GM18517 (cell line): ENCODE data around the gene TPST1.
"Not testable (repeated sequence)": the region's sequence is repeated elsewhere in the genome, so short reads cannot be mapped to it uniquely, and the experiment has no call there.

Source experiments
- ATAC-seq: cut with Tn5 transposase; IDR thresholded peaks from one replicate; pipeline ENCODE4 v1.9.1; 2021; ENCODE audit warnings: mild to moderate bottlenecking, moderate library complexity; ENCODE audit not compliant: unreplicated experiment

The TPST1 gene

DNA sequence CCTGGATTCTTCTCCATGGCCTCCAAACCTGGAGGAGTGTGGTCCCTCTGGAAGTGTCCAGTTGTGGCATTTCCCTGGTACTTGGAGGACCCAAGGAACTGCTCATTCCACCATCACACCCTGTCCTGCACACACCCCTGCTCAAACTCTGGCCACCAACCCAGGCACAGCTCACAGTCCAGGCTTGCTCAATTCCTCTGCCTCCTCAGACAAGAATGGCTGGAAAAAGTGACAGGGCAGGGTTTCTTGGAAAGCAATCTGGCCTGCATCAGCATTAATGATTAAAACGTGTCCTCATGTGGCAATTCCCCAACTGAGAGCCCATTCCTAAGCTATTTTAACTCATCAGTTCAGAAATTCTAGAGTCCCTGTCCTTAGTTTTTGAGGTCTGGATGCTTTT lies 17.2 kb upstream of the TPST1 start:
- ATAC-seq: no peak

DNA sequence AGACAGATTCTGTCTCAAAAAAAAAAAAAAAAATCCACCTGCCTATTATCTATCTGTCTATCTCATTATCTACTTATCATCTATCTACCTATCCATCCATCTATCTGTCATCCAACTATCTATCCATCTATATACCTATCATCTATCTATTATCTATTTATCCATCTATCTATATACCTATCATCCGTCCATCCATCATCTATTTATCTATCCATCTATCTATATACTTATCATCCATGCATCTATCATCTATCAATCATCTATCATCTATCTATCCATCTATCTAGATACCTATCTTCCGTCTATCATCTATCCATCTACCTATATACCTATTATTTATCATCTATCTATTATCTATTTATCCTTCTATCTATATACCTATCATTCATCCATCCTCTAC lies 16.5 kb upstream of the TPST1 start:
- ATAC-seq: no peak

DNA sequence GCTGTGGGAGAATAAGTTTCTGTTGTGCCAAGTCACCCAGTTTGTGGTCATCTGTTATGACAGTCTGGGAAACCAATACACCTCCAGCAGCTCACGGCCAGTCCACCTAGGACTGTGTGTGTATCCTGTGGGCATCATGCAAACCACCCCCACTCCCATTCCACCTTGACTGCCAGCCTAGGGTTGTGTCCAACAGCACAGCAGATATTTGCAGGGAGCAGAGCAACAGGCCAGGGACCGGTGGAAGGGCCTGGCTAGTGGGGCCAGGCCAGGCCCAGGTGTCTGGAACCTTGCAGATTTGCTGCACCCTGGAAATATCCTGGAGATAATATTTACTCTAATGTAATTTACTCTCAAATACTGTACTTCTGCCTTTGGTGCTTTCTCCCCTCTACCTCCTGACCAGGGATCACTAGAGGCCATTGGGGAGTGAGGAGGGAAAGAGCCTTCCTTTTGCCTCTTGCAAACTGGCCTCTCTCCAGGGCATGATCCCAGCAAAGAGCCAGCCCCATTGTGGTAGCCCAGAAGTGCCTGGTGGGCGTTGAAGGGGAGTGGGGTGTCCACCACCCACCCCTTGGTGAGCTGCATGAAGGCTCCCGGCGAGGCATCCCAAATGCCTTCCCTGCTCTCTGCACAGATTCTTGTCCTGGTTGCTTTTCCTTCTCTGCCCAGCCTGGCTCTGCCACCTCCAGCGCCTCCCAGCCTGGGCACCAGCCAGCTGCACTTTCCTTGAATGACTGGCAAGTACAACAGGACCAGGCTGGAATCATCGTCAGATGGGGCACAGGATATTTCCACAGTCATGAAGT lies 15.2 kb upstream of the TPST1 start:
- no peak for ATAC-seq

DNA sequence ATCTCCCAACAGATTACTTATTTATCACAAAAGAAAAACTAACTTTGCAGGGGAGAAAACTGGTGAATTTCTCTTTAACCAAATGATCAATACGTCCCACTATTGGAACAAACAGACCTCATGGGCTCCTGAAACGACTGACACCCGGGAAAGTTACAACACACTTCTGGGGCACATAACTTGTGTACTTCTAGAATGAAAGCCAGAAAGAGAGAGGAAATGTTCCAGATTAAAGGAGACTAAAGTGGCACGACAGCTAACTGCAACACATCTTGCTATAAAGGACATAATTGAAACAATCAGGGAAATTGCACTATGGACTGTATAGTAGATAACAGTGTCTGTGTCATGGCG lies 14.7 kb upstream of the TPST1 start:
- no peak for ATAC-seq

DNA sequence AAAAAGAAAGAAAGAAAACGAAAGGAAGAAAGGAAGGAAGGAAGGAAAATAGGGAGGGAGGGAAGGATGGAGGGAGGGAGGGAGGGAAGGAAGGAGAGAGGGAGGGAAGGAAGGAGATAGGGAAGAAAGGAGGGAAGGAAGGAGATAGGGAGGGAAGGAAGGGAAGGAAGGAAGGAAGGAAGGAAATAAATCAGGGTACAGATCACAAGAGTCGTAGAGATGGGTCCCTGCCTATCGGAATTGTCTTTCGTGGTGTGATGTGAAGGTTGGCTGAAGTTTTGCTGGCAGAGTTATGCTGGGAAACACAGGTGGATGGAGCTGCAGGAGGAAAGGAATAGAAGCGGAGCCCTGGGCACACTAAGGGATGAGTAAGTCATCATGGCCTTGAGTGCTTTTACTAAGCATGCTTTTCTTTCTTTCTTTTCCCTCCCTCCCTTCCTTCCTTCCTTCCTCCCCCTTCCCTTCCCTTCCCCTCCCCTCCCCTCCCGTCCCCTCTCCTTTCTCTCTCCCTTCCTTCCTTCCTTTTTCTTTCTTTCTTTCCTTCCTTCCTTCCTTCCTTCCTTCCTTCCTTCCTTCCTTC lies 11.9 kb upstream of the TPST1 start:
- ATAC-seq: no peak

DNA sequence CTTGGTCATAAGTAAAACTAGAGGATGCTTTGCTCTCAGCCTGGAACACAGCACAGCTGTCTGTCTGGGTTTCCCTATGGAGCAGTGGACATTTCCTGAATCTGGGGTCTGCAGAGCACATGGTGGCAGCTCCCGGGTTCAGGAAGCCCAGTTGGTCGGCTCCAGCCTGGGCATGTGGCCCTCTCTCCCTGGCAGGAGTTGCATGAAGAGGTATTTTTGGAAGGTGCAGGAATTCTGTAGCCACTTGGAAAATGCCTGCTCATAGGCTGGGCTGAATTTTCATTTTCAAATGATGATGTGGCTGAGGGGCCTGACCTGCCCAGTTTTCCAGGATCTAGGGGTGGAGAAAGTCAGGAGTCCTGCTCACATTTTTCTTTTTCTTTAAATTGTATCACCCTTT lies 6.7 kb upstream of the TPST1 start:
- ATAC-seq: no peak

DNA sequence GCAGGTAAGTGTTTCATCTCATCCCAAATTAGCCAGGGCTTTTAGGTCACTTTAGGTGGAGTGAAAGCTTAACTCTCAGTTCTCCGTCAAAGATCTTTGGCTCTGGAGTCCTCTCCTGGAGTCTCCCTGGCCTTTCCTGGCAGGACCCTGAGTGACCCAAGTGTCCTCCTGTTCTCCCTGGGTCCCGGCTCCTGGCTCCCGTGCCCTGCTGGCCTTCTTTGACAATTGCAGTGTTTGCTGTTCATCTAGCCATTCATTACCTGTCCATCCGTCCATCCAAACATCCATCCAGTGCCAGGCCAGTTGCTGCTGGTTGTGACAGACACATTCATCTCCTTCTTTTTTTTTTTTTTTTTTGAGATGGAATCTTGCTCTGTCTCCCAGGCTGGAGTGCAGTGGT lies 6.2 kb upstream of the TPST1 start:
- ATAC-seq: no peak

DNA sequence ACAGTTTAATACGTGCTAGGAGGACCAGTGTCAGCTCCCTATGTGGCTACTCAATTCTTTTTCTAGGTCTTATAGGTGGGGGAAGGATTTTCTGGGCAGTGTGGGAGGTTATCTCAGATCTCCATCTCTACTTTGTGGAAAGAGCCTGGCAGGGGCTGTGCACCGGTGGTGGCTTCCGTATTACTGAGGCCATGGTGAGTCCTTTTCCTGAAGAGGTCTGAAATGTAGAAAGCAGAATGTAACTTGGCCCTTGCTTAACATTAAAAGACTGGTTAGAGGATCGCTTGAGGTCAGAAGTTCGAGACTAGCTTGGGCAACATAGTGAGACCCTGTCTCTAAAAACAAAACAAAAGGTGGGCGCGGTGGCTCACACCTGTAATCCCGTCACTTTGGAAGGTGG lies 2.7 kb upstream of the TPST1 start:
- ATAC-seq: no peak

DNA sequence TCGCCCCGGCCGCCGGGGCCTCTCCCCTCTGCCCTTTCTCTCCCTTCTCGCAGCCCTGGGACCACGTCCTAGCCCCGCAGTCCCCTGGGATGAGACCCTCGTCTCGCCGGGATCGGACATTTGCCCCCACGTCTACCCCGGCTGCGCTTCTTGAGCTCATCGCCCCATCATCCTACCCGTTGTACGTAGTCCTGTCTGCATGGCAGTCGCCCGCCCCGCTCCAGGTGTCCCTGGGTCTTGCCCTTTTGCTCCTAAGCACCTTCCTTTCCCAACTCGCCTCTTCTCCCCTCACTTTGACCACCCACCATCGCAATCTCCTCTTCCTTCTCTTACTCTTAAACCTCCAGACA lies 582 bp downstream of the TPST1 start:
- ATAC-seq: no peak

DNA sequence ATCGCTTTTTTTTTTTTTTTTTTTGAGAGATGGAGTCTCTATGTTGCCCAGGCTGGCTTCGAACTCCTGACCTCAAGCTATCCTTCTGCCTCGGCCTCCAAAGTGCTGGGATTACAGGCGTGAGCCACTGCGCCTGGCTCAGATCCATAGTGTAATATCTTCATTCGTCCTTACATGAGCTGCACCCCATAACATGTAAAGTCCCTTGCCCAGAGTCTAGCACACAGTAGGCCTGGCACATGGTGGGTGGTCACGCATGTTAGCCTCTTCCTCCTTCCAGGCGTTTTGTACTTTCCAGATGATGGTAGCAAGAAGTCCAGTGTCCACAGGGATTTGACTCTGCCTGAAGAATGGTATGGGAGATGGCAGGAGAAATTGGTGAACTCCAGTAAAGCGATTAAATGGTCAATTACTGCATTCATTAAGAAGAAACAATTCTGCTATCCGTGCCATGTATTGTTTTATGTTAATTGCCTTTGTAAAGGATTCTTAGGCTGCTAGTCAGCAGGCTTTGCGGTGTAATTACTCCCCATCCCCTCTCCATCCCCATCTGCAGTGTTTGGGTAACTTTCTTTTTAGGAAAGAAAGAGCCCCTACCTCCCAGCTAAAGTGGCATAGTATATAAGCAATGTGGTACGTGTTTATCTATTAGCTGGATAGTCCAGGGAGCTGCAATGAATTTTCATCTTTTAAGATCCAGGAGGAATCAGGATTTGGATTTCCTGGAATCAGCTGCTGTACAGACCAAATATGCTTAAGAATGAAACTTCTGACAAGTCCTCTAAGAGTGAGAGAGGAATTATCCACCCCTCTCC lies 1.2 kb downstream of the TPST1 start:
- no peak for ATAC-seq

DNA sequence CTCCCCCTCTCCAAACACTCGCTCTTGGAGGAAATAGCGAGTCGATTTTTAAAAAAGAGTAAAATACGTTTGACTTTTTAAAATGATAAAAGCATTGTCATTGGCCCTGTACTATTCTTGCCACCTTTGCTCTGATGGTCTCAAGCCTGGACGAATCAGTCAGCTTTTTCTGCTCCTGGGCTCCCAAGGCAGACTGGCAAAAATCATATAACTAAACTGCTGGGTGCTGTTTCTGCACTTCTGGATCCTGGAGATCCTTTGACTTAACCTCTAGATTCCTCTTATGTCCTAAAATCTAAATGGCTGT lies 1.8 kb downstream of the TPST1 start:
- no peak for ATAC-seq

DNA sequence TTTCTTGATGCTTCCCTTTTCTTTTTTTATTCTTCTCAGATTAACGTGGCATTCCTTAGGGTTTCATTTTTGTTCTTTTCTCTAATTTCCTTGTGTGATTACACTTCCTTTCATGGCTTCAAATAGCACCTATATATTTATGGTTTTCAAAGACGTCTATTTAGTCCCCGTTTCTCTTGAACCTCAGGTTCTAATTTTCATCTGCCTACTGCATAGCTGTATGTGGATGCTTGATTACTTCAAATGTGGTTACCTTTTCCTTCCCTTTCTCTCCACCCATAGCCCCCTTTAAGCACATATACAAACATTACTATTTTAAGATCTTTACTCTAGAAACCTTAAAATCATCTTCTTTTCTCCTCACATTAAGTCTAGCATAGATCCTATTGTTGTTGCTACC lies 2.4 kb downstream of the TPST1 start:
- ATAC-seq: no peak

DNA sequence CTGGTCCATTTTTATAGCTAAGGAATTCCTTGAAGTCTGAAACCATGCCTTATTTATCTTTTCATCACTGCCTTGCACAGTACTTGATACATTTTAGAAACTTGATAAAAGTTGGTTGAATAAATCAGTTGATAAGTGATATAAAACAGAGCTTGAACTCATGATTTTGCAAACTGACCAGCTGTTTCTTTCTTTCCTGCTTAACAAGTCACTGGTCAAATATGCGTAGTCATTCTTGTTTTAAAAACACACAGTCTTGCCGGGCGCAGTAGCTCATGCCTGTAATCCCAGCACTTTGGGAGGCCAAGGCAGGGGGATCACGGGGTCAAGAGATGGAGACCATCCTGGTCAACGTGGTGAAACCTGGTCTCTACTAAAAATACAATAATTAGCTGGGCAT lies 6.3 kb downstream of the TPST1 start:
- no peak for ATAC-seq

DNA sequence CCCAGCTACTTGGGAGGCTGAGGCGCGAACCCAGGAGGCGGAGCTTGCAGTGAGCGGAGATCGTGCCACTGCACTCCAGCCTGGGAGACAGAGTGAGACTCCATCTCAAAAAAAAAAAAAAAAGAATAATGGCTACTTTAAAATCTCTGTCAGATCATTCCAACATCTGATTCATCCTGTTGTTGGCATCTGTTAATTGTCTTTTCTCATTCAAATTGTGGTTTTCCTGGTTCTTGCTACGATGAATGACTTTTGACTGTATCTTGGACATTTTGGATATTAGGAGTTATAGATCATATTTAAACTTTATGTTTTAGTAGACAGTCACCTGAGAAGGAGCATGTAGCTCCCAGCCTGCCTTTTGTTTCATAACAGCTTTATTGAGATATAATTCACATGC lies 8.5 kb downstream of the TPST1 start:
- ATAC-seq: no peak

DNA sequence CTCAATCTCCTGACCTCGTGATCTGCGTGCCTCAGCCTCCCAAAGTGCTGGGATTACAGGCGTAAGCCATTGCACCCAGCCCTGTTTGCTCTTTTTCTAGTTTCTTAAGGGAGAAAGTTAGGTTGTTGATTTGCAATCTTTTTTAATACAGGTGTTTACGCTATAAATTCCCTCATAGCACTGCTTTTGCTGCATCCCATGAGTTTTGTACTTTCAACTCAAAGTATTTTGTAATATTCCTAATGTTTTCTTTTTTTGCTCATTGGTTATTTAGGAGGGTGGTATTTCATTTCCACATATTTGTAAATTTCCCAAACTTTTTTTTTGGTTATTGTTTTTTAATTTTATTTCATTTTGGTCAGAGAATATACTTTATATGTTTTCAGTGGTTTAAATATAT lies 11.6 kb downstream of the TPST1 start:
- no peak for ATAC-seq

DNA sequence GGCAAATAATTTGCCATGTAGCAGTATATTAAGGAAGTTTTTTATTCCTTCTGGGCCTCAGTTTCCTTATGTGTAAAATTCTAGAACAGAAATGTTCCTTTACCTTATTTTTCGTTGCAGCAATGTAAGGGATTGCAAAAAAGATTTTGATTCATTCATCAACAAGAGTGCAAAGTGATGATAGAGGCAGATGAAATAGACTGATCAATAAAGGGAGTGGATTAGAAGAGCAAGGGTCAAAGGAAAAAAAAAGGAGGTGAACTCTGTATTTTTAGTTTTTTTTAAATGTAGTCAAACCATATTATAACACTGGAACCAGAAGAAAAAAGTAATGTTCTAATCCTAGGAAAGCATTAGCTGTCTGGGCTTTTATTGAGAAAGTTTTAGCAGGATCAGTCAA lies 14.7 kb downstream of the TPST1 start:
- no peak for ATAC-seq

DNA sequence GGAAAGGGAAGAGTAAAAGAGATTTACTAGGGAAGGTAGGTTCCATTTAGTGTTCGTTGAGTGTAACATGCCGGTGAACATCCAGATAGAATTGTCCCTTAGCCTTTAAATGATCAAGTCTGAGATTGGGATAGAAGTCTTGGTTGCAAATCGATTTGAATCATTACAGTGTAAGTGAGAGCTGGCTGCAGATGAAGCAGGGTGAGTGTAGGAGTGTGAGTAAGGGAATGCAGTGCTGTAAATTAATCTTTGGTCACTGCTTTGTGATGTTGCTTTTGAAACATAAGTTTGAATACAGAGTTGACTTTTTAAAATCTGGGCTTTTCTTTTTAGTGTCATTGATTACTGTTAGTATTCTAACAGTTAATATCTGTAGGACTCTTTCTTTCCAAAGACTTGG lies 16.3 kb downstream of the TPST1 start:
- ATAC-seq: no peak

DNA sequence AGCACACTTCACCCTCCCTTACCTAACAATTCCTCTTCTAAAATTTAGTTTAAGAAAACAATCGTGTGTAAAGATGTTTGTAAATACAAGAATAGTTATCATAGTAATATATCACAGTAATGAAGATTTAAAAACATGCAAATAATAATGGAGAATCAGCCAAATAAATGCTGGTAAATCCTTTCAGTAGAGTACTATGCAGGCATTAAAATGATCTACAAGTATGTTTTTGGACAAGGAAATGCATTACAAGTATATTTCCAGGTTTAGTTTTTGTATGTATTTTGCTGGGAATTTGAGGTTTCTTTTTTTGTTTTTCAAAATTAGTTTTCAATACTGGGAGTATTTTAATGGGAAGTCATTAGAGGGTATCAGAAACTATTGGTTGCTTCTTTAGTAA lies 22.7 kb downstream of the TPST1 start:
- no peak for ATAC-seq

DNA sequence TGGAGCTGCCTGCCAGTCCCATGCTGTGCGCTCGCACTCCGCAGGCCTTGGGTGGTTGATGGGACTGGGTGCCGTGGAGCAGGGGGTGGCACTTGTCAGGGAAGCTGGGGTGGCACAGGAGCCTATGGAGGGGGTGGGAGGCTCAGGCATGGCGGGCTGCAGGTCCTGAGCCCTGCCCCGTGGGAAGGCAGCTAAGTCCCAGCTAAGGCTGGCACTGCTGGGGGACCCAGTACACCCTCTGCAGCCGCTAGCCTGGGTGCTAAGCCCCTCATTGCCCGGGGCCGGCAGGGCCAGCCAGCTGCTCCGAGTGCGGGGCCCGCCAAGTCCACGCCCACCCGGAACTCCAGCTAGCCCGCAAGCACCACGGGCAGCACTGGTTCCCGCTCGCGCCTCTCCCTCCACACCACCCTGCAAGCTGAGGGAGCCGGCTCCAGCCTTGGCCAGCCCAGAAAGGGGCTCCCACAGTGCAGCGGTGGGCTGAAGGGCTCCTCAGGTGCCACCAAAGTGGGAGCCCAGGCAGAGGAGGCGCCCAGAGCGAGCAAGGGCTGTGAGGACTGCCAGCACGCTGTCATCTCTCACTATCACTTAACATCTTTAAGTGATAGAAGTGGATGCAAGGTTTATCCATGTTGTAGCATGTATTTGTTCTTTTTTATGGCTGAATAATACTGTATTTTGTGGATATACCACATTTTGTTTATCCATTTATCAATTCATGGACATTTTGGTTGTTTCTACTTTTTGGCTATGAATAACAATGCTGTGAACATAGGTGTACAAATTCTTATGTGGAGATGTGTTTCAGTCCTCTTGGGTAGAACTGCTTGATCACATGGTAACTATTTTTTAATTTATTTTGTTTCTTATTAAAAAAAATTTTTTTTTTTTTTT lies 26.4 kb downstream of the TPST1 start:
- ATAC-seq: not testable (repeated sequence)

DNA sequence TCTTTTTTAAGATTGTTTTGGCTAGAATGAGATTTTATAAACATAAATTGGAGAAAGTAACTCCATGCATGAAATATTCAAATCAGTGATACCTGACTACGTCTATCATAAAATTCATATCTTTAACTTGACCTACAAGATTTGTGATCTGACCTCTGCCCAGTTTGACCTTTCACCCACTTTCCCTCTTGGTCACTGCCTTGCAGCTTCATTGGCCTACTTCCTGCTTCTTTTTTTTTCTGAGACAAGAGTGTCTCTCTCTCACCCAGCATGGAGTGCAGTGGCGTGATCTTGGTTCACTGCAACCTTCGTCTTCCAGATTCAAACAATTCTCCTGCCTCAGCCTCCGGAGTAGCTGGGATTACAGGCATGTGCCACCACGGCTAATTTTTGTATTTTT lies 28.5 kb downstream of the TPST1 start:
- no peak for ATAC-seq

DNA sequence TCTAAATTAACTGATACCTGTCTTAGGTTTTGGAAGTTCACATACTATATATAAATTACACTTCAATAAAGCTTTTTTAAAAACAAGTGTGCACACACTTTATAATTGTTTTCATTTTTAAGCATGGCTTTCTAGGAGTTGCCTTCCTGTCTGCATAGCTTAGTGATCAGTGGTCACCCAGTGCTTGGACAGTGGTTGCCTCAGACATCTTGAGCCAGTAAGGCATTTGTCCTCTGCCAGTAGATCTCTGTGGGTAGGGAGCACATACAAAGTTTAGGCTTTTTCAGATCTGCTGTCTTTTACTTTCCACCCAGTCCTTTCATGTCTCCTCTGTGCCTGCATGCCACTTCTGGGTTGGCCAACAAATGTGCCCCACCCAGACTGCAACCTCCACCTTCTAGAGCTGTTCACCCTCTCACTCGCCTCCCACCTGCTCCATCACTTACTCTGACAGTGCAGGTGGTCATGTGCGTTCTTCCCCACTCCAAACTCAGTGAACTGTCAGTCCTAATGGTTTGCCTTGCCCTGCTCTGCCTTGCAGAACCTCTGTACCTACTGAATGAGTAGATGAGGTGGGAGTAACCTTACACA lies 31.7 kb downstream of the TPST1 start:
- no peak for ATAC-seq
